Stimulated activated CD4-positive, alpha-beta T cell treated with anti-CD3 and anti-CD28 coated beads, Interleukin-15, amount 100 ng/mL, for 48 hours (primary cell): ENCODE measurements around the gene PPP1R14D.

Experiments
- DNase-seq, 2 donors: peaks; one replicate each; pipeline ENCODE4 v3.0.0-alpha.2; 2020; ENCODE audit warnings: low read depth in 2 of 2

Gene PPP1R14D

GRCh38 chr15:40852529-40852928, 24.0 kb upstream of the PPP1R14D start:
- DNase-seq: no peak

DNA sequence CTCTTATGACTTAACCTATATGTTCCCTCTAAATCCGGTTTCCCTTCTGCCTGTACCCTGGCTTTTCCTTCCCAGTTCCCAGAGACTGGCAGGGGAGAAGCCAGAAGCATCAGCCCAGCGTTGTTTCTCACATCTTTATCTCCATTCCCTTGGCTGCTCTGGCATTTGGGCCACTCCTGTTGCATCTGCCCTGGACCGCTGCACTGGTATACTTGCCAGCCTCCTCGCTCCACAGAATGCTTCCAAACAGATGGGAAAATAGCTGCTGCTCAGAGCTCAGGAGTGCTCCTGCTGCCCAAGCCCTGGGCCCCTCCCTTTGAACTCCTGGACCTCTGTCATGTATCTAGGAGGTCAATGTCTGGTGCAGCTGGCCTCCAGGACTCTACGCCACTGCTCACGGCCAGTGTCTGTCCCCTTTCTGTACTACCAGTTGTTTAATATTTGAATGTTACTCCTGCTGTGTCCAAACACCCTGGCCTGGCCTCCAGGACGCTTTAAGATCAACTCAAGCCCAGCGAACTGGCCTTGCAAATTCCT, 22.1 kb upstream of the PPP1R14D start:
- no peak for DNase-seq

DNA sequence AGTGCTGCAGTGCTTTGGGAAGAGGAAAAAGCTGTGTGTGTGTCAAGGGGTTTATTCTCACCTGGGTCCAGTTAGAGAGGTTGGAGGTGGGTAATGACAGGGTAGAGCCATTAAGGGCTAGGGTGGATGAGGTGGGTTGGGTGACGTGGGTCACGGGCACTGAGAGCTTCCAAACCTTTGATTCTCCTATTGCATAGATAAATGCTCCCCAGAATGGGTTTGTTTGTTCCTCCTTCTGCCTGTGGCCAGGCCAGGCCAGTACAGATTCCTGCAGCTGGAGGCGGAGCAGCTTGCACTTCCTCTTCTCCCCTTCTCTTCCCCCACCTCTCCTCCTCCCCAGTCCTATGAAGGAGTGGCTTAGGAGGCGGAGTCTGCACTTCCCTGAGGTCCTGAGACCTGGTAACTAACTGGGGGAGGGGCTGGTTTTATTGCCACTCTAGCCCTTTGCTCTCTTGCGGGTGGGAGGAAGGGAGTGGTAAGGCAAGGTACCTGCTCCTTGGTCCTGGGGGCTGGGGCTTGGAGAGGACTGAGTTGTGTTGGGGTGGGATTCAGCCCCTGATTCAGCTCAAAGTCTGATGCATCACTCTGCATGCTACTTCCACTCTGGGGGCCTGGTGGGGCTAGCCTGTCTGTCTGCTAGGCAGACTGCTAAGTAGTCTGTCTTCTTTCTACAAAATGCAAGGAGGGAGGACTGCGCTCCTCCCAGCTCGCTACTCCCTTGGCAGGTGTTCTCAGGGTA, 18.9 kb upstream of the PPP1R14D start:
- DNase-seq: no peak

GRCh38 chr15:40846841-40847222, 18.3 kb upstream of the PPP1R14D start:
- DNase-seq: no peak

GRCh38 chr15:40845511-40846284, 17.2 kb upstream of the PPP1R14D start:
- no peak for DNase-seq

GRCh38 chr15:40845036-40845435, 16.5 kb upstream of the PPP1R14D start:
- no peak for DNase-seq

- peak in 1 of 2 donors; percentile 25 for DNase-seq
Observed at GRCh38 chr15:40844696-40845030, 16.2 kb upstream of the PPP1R14D start.

GRCh38 chr15:40843885-40844695, 15.6 kb upstream of the PPP1R14D start, which contains the start of gene SPINT1:
Gene SPINT1 (plus strand): TSS chr15:40844048. CDS start chr15:40844555, 507 bp downstream.
- DNase-seq: peak; percentile 56 to 79

DNA sequence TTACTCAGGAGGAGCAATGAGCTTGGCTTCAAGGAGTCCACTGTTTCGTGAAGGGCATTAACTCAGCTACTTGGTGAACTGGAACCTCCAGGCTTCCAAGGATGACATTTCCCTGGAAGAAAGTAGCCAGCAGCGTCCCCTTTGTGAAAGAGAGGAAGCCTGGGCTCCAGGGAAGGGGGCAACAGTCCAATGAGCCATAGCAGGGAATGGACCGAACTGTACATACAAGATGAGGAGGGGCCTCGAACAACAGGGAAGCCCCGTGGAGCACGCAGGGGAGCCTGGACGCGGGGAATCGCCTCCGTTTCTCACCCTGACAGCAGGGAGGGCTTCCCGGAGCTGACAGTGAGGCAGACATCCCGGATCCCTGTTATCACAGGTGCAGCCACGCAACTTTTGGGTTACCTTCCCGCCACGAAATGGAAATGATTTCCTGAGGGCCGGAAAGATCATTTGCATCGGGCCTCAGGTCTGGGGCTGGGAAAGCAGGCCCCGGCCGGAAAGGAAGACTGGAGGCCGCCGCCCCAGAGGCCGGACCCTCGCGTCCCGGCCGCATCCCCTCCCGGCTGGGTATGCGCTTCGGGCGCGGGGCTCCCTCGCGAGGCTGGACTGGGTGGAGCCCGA, 14.9 kb upstream of the PPP1R14D start:
- no peak for DNase-seq

DNA sequence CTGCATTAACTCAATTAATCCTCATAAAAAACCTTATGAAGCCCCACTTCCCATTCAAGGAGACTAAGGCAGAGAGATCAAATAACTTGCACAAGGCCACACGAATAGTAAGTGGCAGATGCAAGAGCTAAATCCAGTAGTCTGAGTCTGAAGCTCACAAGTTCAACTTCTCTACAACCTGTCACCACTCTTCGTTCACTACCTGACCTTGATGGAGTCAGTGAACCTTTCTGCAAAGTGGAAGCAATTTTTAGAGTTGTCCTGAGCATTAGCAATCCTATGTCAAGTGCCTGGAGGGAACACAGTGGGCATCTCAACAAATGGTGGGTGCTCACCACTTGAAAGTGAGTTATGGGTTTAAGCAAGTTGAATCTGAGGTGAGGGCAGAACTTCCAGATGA, 13.2 kb upstream of the PPP1R14D start:
- no peak for DNase-seq

DNA sequence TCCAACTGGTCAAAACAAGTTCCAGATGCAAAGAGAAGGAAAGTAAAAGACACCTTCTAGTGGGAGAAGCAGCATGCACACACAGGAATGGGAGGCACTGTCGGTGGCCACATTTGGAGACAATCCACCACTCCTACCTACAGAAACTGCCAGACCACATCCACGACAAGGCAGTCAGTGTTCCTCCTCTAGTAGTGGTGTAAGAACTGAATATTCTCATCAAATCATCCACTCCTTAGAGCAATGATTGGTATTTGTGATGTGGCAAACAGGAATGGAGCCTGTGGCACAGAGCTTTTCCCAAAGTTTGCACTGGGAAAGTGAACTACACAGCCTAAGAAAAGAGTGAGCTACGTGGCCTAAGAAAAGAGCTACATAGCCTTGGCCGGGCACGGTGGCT, 10.2 kb upstream of the PPP1R14D start:
- no peak for DNase-seq

GRCh38 chr15:40836020-40836419, 7.5 kb upstream of the PPP1R14D start:
- no peak for DNase-seq

- DNase-seq: no peak
Observed at GRCh38 chr15:40832903-40833302, 4.4 kb upstream of the PPP1R14D start.

DNA sequence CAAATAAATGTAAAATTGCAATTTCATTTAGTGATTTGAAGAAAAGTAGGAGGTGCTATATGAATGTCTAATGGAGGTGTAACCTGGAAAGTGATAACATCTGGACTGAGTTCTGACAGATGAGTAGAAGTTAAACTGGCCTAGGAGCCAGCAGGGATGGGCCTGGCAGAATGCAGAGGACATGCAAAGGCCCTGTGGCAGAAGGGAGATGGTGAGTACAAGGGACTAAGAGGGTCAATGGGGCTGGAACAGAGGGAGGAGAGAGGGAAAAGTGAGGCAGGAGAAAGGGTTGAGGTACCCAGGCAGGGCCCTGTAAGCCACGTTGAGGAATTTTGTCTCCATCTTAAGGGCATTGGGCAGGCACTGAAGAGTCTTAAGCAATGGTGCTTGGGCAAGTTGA, 3.4 kb upstream of the PPP1R14D start:
- DNase-seq: no peak

- DNase-seq: no peak
Observed at GRCh38 chr15:40830884-40831283, 2.4 kb upstream of the PPP1R14D start.

DNA sequence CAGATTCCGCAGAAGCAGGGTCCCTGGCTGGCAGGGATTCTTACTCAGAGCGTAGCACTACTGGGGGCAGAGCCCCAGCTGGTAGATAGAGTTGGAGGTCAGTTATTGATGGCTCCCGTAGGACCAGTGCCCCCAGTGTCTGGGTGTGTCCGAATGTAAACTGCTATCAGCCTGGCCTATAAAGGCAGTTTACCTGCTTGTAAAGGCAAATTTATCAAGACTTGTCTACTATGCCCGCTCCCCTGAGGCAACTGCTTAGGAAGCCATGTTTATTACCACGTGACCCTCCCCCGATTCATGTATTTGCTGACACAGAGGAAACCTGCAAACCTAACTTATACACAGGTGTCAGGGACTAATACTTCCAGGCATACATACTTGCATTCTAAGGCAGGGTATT, 607 bp upstream of the PPP1R14D start:
- no peak for DNase-seq

- no peak for DNase-seq
Observed at GRCh38 chr15:40826423-40827075, 2.0 kb downstream of the PPP1R14D start.

DNA sequence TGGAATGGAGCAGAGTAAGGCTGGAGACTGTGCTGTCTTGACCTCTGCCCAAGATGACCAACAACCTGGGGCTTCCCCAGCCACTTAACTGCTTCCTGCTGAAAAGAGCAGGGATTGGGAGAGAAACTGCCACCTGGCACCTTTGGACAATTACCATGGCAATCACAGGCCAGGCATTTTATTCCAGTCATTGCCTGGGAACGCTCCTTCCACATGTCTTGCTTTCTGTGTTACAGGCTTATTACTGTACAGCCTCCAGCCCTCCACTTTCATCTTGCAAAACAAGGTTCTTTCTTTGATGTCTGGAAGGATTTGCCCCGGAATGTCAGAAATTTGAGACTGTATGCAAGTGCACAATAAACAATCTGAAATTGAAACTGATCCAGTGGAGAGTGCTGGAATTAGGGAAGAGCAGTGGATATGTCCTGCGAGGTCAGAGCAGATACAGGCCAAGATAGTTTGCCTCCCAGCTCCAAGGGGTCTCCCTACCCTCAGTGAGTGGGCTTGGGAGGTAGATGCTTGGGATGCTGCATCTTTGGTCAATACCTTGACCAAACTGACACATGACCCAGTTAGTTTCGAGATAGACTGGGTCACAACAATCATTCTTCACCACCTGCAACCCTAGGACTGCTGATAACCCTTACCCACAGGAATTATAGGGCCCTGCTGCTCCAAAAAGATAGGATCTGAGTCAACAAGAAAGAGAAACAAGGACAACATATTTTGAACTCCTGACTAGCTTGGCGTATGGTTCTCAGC, 2.7 kb downstream of the PPP1R14D start:
- no peak for DNase-seq

DNA sequence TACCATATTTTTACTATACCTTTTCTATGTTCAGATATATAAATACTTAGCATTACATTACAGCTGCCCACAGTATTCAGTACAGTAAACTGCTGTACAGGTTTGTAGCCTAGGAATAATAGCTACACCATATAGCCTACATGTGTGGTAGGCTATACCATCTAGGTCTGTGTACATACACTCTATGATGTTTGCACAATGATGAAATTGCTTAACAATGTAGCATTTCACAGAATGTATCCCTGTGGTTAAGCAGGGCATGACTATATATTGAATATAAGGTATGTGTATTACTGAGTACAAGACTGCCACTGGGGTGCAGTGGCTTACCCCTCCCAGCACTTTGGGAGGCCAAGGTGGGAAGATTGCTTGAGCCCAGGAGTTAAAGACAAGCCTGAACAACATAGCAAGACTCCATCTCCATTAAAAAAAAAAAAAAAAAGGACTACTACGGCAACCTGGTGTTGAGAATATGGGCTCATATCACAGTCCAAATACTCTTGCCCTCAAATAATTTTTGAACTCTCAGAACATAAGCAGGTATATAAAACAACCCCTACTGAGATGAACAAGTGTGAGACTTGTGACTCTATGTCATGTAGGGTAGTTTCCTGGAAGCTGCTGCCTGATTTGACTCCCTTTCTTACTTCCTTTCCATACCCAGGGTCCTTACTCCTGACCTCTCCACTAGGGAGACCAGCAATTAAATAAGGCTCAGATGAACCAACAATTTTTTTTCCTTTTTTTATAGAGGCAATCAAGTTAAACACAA, 4.8 kb downstream of the PPP1R14D start:
- no peak for DNase-seq

DNA sequence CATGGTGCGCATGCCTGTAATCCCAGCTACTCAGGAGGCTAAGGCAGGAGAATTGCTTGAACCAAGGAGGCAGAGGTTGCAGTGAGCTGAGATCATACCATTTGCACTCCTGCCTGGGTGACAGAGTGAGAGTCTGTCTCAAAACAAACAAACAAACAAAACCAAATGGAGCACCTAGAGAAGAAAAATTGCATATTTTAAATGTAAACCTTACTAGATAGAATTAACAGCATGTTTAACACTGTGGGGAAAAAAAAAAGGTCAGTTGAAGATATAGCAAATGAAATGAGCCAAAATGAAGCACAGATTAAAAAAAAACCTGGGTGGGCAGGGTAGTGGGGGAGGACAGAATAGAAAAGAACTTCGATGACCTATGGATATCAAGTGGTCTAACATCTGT, 7.3 kb downstream of the PPP1R14D start:
- no peak for DNase-seq
